H9 (cell line): ENCODE measurements around the gene MMP14. TPM values are rescaled to one million over a fixed set of nuclear protein-coding genes. Genes with fewer than 3 reads are reported as not detected.
"Not testable (repeated sequence)": the region's sequence is repeated elsewhere in the genome, so short reads cannot be mapped to it uniquely, and the experiment has no call there.

ENCODE experiments used
- DNase-seq: peaks from one replicate; pipeline ENCODE4 v3.0.0-alpha.2; 2017
- H2AFZ ChIP-seq: one replicate; pipeline ENCODE4 v1.6.1; 2013; ENCODE audit warnings: mild to moderate bottlenecking, low read length, control low read depth, moderate library complexity
- H2AK5ac ChIP-seq: 2 replicates; pipeline ENCODE4 v1.6.1; 2013; ENCODE audit warnings: low read length, control low read depth, mixed read lengths; ENCODE audit not compliant: insufficient read length
- H2BK120ac ChIP-seq: one replicate; pipeline ENCODE4 v1.6.1; 2013; ENCODE audit warnings: low read depth, mild to moderate bottlenecking, low read length, control low read depth, inconsistent platforms; ENCODE audit not compliant: poor library complexity, severe bottlenecking
- H2BK12ac ChIP-seq: 2 replicates; pipeline ENCODE4 v1.6.1; 2013; ENCODE audit warnings: low read length, control low read depth, mixed read lengths, low read depth; ENCODE audit not compliant: insufficient read length
- H2BK15ac ChIP-seq: 2 replicates; pipeline ENCODE4 v1.6.1; 2013; ENCODE audit warnings: low read depth, low read length, control low read depth
- H2BK20ac ChIP-seq: one replicate; pipeline ENCODE4 v1.6.1; 2013; ENCODE audit warnings: low read depth, mild to moderate bottlenecking, low read length, control low read depth, inconsistent platforms; ENCODE audit not compliant: poor library complexity, severe bottlenecking
- H2BK5ac ChIP-seq: 2 replicates; pipeline ENCODE4 v1.6.1; 2013; ENCODE audit warnings: low read length, control low read depth, mixed read lengths; ENCODE audit not compliant: insufficient read length
- H3K14ac ChIP-seq: 2 replicates; pipeline ENCODE4 v1.6.1; 2013; ENCODE audit warnings: low read length, control low read depth; ENCODE audit not compliant: insufficient read depth
- H3K18ac ChIP-seq: 2 replicates; pipeline ENCODE4 v1.6.1; 2013; ENCODE audit warnings: low read depth, mild to moderate bottlenecking, mixed read lengths, low read length, control low read depth; ENCODE audit not compliant: insufficient read length
- H3K23ac ChIP-seq: 2 replicates; pipeline ENCODE4 v1.6.1; 2013; ENCODE audit warnings: low read length, control low read depth, mixed read lengths, low read depth; ENCODE audit not compliant: insufficient read length
- H3K23me2 ChIP-seq: 2 replicates; pipeline ENCODE4 v1.6.1; 2013; ENCODE audit warnings: low read depth, mild to moderate bottlenecking, mixed read lengths, low read length, control low read depth; ENCODE audit not compliant: insufficient read length, poor library complexity, severe bottlenecking
- H3K27ac ChIP-seq: 2 replicates; pipeline ENCODE4 v1.5.1; 2013; ENCODE audit warnings: low read length, control low read depth, mixed read lengths, low read depth; ENCODE audit not compliant: insufficient read length
- H3K27me3 ChIP-seq: 2 replicates; pipeline ENCODE4 v1.6.1; 2013; ENCODE audit warnings: low read length, control low read depth, inconsistent platforms; ENCODE audit not compliant: insufficient read depth
- H3K4ac ChIP-seq: 2 replicates; pipeline ENCODE4 v1.6.1; 2013; ENCODE audit warnings: low read depth, mild to moderate bottlenecking, control low read depth, inconsistent platforms, low read length, moderate library complexity
- H3K4me1 ChIP-seq: 2 replicates; pipeline ENCODE4 v1.6.1; 2013; ENCODE audit warnings: low read length, control low read depth, inconsistent platforms; ENCODE audit not compliant: insufficient read depth
- H3K4me2 ChIP-seq: 2 replicates; pipeline ENCODE4 v1.6.1; 2013; ENCODE audit warnings: low read length, control low read depth, mixed read lengths; ENCODE audit not compliant: insufficient read length, insufficient read depth
- H3K56ac ChIP-seq: 2 replicates; pipeline ENCODE4 v1.6.1; 2013; ENCODE audit warnings: low read depth, mild to moderate bottlenecking, mixed read lengths, low read length, control low read depth; ENCODE audit not compliant: insufficient read length
- H3K79me1 ChIP-seq: 2 replicates; pipeline ENCODE4 v1.6.1; 2013; ENCODE audit warnings: low read depth, mild to moderate bottlenecking, moderate library complexity, low read length, control low read depth, inconsistent platforms; ENCODE audit not compliant: insufficient read depth, poor library complexity, severe bottlenecking
- H3K79me2 ChIP-seq: 2 replicates; pipeline ENCODE4 v1.6.1; 2013; ENCODE audit warnings: low read length, control low read depth, inconsistent platforms; ENCODE audit not compliant: insufficient read depth
- H3K9ac ChIP-seq: 2 replicates; pipeline ENCODE4 v1.6.1; 2013; ENCODE audit warnings: low read length, control low read depth, mixed read lengths; ENCODE audit not compliant: insufficient read length; ENCODE audit errors: extremely low read depth
- H3K9me3 ChIP-seq: one replicate; pipeline ENCODE4 v1.6.1; 2013; ENCODE audit warnings: low read depth, low read length, inconsistent platforms; ENCODE audit not compliant: control insufficient read depth
- H3T11ph ChIP-seq: one replicate; pipeline ENCODE4 v1.6.1; 2013; ENCODE audit warnings: mild to moderate bottlenecking, low read length, control low read depth, inconsistent platforms
- H4K20me1 ChIP-seq: one replicate; pipeline ENCODE4 v1.6.1; 2013; ENCODE audit not compliant: control insufficient read depth, insufficient read length, insufficient read depth
- H4K5ac ChIP-seq: 2 replicates; pipeline ENCODE4 v1.6.1; 2013; ENCODE audit warnings: low read depth, mild to moderate bottlenecking, mixed read lengths, low read length, control low read depth; ENCODE audit not compliant: insufficient read length
- H4K8ac ChIP-seq: replicated peaks from 2 replicates; pipeline ENCODE4 v1.6.1; 2013; ENCODE audit warnings: low read length, control low read depth, mixed read lengths, low read depth; ENCODE audit not compliant: insufficient read length
- H4K91ac ChIP-seq: 2 replicates; pipeline ENCODE4 v1.6.1; 2013; ENCODE audit warnings: low read depth, mild to moderate bottlenecking, moderate library complexity, mixed read lengths, low read length, control low read depth; ENCODE audit not compliant: insufficient read length
- H3K27ac Mint-ChIP-seq, 3 experiments: 2 replicates in 2 of 3; 3 replicates in 1 of 3; pipeline ENCODE4 v1.8.0; 2020 to 2021; ENCODE audit warnings: mixed read lengths in 3 of 3, mild to moderate bottlenecking in 1 of 3, moderate library complexity in 1 of 3
- H3K27me3 Mint-ChIP-seq: 2 replicates; pipeline ENCODE4 v1.8.0; 2021; ENCODE audit warnings: low read depth, mild to moderate bottlenecking, moderate library complexity, mixed read lengths
- H3K36me3 Mint-ChIP-seq, 3 experiments: 2 replicates in 2 of 3; 3 replicates in 1 of 3; pipeline ENCODE4 v1.8.0; 2020 to 2021; ENCODE audit warnings: low read depth in 3 of 3, mixed read lengths in 3 of 3; ENCODE audit not compliant: insufficient read depth in 1 of 3
- H3K4me1 Mint-ChIP-seq, 2 experiments: 2 replicates each; pipeline ENCODE4 v1.8.0; 2020; ENCODE audit warnings: mixed read lengths in 2 of 2
- H3K4me3 Mint-ChIP-seq, 2 experiments: 2 replicates in 1 of 2; 3 replicates in 1 of 2; pipeline ENCODE4 v1.8.0; 2020 to 2021; ENCODE audit warnings: mild to moderate bottlenecking in 2 of 2, mixed read lengths in 2 of 2, moderate library complexity in 1 of 2
- H3K9me3 Mint-ChIP-seq, 2 experiments: 2 replicates in 1 of 2; 3 replicates in 1 of 2; pipeline ENCODE4 v1.8.0; 2020; ENCODE audit warnings: mild to moderate bottlenecking in 2 of 2, mixed read lengths in 2 of 2, moderate library complexity in 1 of 2
- CTCF ChIP-seq: fragments of 200-600 bp; sonication (generic); conservative IDR thresholded peaks from 3 replicates; pipeline ENCODE4 v1.8.0; 2021; ENCODE audit warnings: antibody characterized with exemption, mild to moderate bottlenecking
- WGBS: extraction: QIAGEN DNeasy Blood & Tissue Kit; methylation state at CpG from one replicate; pipeline ENCODE4 v1.1.7; 2013; ENCODE audit warnings: missing lambda C conversion rate, low lambda C conversion rate, mixed read lengths; ENCODE audit not compliant: insufficient read length; ENCODE audit errors: extremely low coverage; 5-methylcytosine and 5-hydroxymethylcytosine counted together
- total RNA-seq: library from RNA; stranded (reverse); gene quantifications from 2 replicates; pipeline ENCODE4 v1.2.1, GENCODE V29; 2021

The MMP14 gene
- total RNA-seq, 1 experiment from 2014 or later, result 56.5 TPM

- H2AFZ ChIP-seq, result no peak overlapping the region
- no peak overlapping the region for H2BK12ac ChIP-seq
- H3K14ac ChIP-seq, result no peak overlapping the region; the same call in 1 of the 2 replicates
- H3K79me1 ChIP-seq, result no peaks in the 10 kb centered on the region
- no peak overlapping the region for H3K27ac ChIP-seq
- H4K5ac ChIP-seq, result no peak overlapping the region
- Mint-ChIP-seq H3K36me3 (peaks cover 3 to 6% (median 3%) of the 10 kb centered on the region in 3 experiments; a peak in 4 of 7 replicates), H3K27ac (no peak overlapping the region), H3K4me3 (no peak overlapping the region), H3K27me3 (no peaks in the 10 kb centered on the region; the same call in 1 of the 2 replicates), H3K4me1 (peaks cover 21 to 27% of the 10 kb centered on the region in 2 experiments), H3K9me3 (no peaks in the 10 kb centered on the region)
- H3K4me1 ChIP-seq, result peaks cover 2% of the 10 kb centered on the region; the same call in 1 of the 2 replicates
- no peak overlapping the region for H2BK20ac ChIP-seq
- no peak overlapping the region for H2BK5ac ChIP-seq
- no peaks in the 10 kb centered on the region for H3K23me2 ChIP-seq
- WGBS, result no CpG with 5 or more reads among the region's 9 CpGs
- H3K23ac ChIP-seq, result no peak overlapping the region
- no peak for DNase-seq
- no peak overlapping the region for H3K4me2 ChIP-seq
- no peak for TF ChIP-seq CTCF
- H3K18ac ChIP-seq, result no peak overlapping the region
- no peak overlapping the region for H2BK120ac ChIP-seq
- H2BK15ac ChIP-seq, result no peak overlapping the region
- H3K9ac ChIP-seq, result no peak overlapping the region
- H3K27me3 ChIP-seq, result no peaks in the 10 kb centered on the region
- no peak overlapping the region for H4K91ac ChIP-seq
- H3K79me2 ChIP-seq, result no peaks in the 10 kb centered on the region
- H4K8ac ChIP-seq, result no peak overlapping the region
- H4K20me1 ChIP-seq, result no peaks in the 10 kb centered on the region
- no peak overlapping the region for H3K56ac ChIP-seq
- no peak overlapping the region for H2AK5ac ChIP-seq
- H3K9me3 ChIP-seq, result no peaks in the 10 kb centered on the region
- H3T11ph ChIP-seq, result no peak overlapping the region
- H3K4ac ChIP-seq, result no peak overlapping the region
Measured at GRCh38 chr14:22850944-22851764, 14.8 kb downstream of the MMP14 start.

- not testable (repeated sequence) for H3T11ph ChIP-seq, H2BK12ac ChIP-seq, H2BK20ac ChIP-seq, H3K23ac ChIP-seq, H3K9ac ChIP-seq, H3K79me2 ChIP-seq, H2BK5ac ChIP-seq, H3K9me3 ChIP-seq, H3K79me1 ChIP-seq, H3K4me3 Mint-ChIP-seq, DNase-seq, H3K27ac Mint-ChIP-seq, H3K23me2 ChIP-seq, H3K27me3 ChIP-seq, H4K20me1 ChIP-seq, H2BK15ac ChIP-seq, H3K56ac ChIP-seq, H3K4me1 ChIP-seq, H3K4ac ChIP-seq, H3K14ac ChIP-seq, H4K91ac ChIP-seq, H4K8ac ChIP-seq, H4K5ac ChIP-seq, H3K18ac ChIP-seq, H3K36me3 Mint-ChIP-seq, H3K27me3 Mint-ChIP-seq, H3K4me2 ChIP-seq, H2BK120ac ChIP-seq, H3K9me3 Mint-ChIP-seq, H2AK5ac ChIP-seq, H3K27ac ChIP-seq, H2AFZ ChIP-seq
- no CpG with 5 or more reads among the region's 12 CpGs for WGBS
- H3K4me1 Mint-ChIP-seq, result peaks cover 21 to 27% of the 10 kb centered on the region in 2 experiments
Measured at GRCh38 chr14:22852178-22852577, 15.8 kb downstream of the MMP14 start.
